Left lung (tissue), 10 donors: Measurements from ENCODE around the gene SEZ6L2. TPM values are rescaled to one million over a fixed set of nuclear protein-coding genes. Genes with fewer than 3 reads are reported as not detected.
"Not testable (repeated sequence)": the region's sequence is repeated elsewhere in the genome, so short reads cannot be mapped to it uniquely, and the experiment has no call there.

ENCODE experiments used
- ATAC-seq: fragments of 200-7000 bp; cut with Tn5 transposase; one replicate; pipeline ENCODE4 v1.9.1; 2020; ENCODE audit warnings: moderate library complexity
- DNase-seq, 4 donors: peaks; one replicate each; pipeline ENCODE4 v3.0.0-alpha.2; 2013 to 2020
- H3K27ac ChIP-seq, 2 donors: fragments of 200-600 bp; sonication (generic) in 1 of 2; one replicate each; pipeline versions ENCODE4 v1.5.0 to v1.8.0; 2020 to 2021
- H3K27me3 ChIP-seq, 2 donors: fragments of 200-600 bp; sonication (generic) in 1 of 2; one replicate each; pipeline versions ENCODE4 v1.5.0 to v1.8.0; 2020 to 2021
- H3K36me3 ChIP-seq, 2 donors: fragments of 200-600 bp; sonication (generic) in 1 of 2; one replicate each; pipeline versions ENCODE4 v1.5.0 to v1.8.0; 2020 to 2021
- H3K4me1 ChIP-seq, 2 donors: fragments of 200-600 bp; one replicate each; pipeline ENCODE4 v1.8.0; 2021
- H3K4me3 ChIP-seq, 2 donors: fragments of 200-600 bp; sonication (generic) in 1 of 2; one replicate each; pipeline versions ENCODE4 v1.5.0 to v1.8.0; 2020 to 2021; ENCODE audit warnings: mild to moderate bottlenecking in 1 of 2
- H3K9me3 ChIP-seq, 2 donors: fragments of 200-600 bp; sonication (generic) in 1 of 2; one replicate each; pipeline versions ENCODE4 v1.5.0 to v1.8.0; 2020 to 2021
- CTCF ChIP-seq, 2 donors: fragments of 200-600 bp; sonication (generic) in 1 of 2; IDR thresholded peaks; one replicate each; pipeline versions ENCODE4 v1.5.0 to v1.8.0; 2021; ENCODE audit warnings: antibody characterized with exemption in 2 of 2
- intact Hi-C, 2 donors: fragments of 100-400 bp; cut with DNase I; formaldehyde crosslinking; loops; one replicate each; pipeline versions ENCODE4 v1.11.2 to v1.14.2; 2022
- polyA plus RNA-seq, 6 donors: library from polyadenylated mRNA; unstranded; fragments of 120-200 nt; gene quantifications; one replicate each; pipeline ENCODE4 v1.2.1, GENCODE V29; 2013; ENCODE audit not compliant: insufficient read length in 6 of 6
- total RNA-seq, 2 donors: library from RNA; stranded (reverse); fragmentation: NEBNext Ultra II Directional; extraction: Animal tissue kit (Norgen Biotek cat#: 25700); gene quantifications; one replicate each; pipeline ENCODE4 v1.2.1, GENCODE V29; 2021
- donor health status: DM: no; HTN: yes; CAD: no.
- donor health status: DM: no; HTN: no; CAD: no.

The SEZ6L2 gene
- total and polyA plus RNA-seq, 8 donors: 4.9 to 30.2 (median 5.8) TPM

GRCh38 chr16:29837841-29838240 is 61.5 kb downstream of the SEZ6L2 start:
- no peak for TF ChIP-seq CTCF (IDR thresholded peaks at IDR 0.05)
- Histone ChIP-seq H3K9me3 (no peaks in the 10 kb centered on the region), H3K36me3 (peaks cover 0 to 100% of the 10 kb centered on the region in 2 donors), H3K27me3 (no peaks in the 10 kb centered on the region), H3K4me3 (no peak overlapping the region), H3K4me1 (no peaks in the 10 kb centered on the region), H3K27ac (no peak overlapping the region)
- DNase-seq (no peak), ATAC-seq (no peak)
- intact Hi-C loops: no loop called here

DNA sequence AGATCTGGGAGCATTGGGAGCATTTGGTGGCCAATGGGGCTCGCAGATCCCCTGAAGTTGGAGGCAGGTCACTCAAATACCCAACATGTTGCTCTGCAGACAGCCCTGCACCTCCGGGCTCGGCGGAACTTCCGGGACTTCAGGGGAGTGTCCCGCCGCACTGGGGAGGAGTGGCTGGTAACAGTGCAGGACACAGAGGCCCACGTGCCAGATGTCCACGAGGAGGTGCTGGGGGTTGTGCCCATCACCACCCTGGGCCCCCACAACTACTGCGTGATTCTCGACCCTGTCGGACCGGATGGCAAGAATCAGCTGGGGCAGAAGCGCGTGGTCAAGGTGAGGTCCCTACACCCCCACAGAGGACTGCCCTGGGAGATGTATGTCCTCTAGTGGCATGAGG is 62.7 kb downstream of the SEZ6L2 start:
- Histone ChIP-seq H3K4me1 (no peaks in the 10 kb centered on the region), H3K36me3 (peaks cover 0 to 100% of the 10 kb centered on the region in 2 donors), H3K9me3 (no peaks in the 10 kb centered on the region), H3K27ac (no peak overlapping the region), H3K27me3 (no peaks in the 10 kb centered on the region), H3K4me3 (no peak overlapping the region)
- intact Hi-C loops: no loop called here
- no peak for DNase-seq
- no peak for ATAC-seq
- TF ChIP-seq CTCF (IDR thresholded peaks at IDR 0.05): no peak

DNA sequence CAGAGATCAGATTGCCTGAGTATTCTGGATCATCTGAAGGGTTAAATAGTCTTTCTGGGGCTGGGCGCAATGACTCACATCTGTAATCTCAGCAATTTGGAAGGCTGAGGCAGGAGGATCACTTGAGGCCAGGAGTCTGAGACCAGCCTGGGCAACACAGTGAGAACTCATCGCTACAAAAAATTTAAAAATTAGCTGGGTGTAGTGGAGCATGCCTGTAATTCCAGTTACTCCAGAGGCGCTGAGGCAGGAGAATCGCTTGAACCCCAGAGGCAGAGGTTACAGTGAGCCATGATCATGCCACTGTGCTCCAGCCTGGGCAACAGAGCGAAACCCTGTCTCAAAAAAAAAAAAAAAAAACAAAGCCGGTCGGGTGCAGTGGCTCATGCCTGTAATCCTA is 63.4 kb downstream of the SEZ6L2 start:
- Histone ChIP-seq H3K4me3 (no peak overlapping the region), H3K27ac (no peak overlapping the region), H3K36me3 (peaks cover 0 to 100% of the 10 kb centered on the region in 2 donors), H3K27me3 (no peaks in the 10 kb centered on the region), H3K4me1 (no peaks in the 10 kb centered on the region), H3K9me3 (no peaks in the 10 kb centered on the region)
- DNase-seq: no peak
- ATAC-seq: no peak
- TF ChIP-seq CTCF (IDR thresholded peaks at IDR 0.05): no peak
- intact Hi-C loops: no loop called here

GRCh38 chr16:29834079-29834478 is 65.3 kb downstream of the SEZ6L2 start:
- no peak overlapping the region for H3K27ac ChIP-seq
- no peak for ATAC-seq
- intact Hi-C loops: no loop called here
- no peak for TF ChIP-seq CTCF (IDR thresholded peaks at IDR 0.05)
- H3K4me3 ChIP-seq: no peak overlapping the region
- no peaks in the 10 kb centered on the region for H3K27me3 ChIP-seq
- H3K4me1 ChIP-seq: peaks cover 0 to 12% of the 10 kb centered on the region in 2 donors
- no peak for DNase-seq
- H3K9me3 ChIP-seq: no peaks in the 10 kb centered on the region
- peaks cover 0 to 97% of the 10 kb centered on the region in 2 donors for H3K36me3 ChIP-seq

GRCh38 chr16:29833219-29833618 is 66.1 kb downstream of the SEZ6L2 start:
- ATAC-seq, H3K27me3 ChIP-seq, DNase-seq, H3K4me3 ChIP-seq, H3K9me3 ChIP-seq, H3K27ac ChIP-seq, intact Hi-C loops: not testable (repeated sequence)
- peaks cover 0 to 93% of the 10 kb centered on the region in 2 donors for H3K36me3 ChIP-seq
- peaks cover 0 to 20% of the 10 kb centered on the region in 2 donors for H3K4me1 ChIP-seq

DNA sequence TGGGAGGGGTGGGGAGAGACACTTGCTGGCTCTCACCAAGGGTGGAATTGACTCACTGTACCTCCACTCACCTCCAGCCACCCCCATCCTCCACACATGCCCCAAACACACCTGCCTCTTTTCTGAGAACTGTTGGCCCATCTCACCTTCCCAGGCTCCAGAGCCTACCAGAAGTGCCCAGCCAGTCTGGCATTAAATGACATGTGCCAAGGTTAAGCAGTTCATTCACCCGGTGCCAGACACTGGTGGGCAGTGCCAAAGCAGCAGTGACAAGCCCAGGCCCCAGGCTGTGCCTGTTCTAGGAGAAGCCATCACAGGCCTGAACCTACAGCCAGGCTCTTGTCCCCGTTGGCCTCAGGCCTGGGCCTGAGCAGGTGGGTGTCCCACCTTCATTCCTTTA is 67.9 kb downstream of the SEZ6L2 start:
- no peaks in the 10 kb centered on the region for H3K9me3 ChIP-seq
- H3K4me1 ChIP-seq: peaks cover 0 to 37% of the 10 kb centered on the region in 2 donors
- no peaks in the 10 kb centered on the region for H3K27me3 ChIP-seq
- H3K27ac ChIP-seq: no peak overlapping the region
- DNase-seq (no peak), ATAC-seq (no peak)
- intact Hi-C loops: no loop called here
- peaks cover 0 to 76% of the 10 kb centered on the region in 2 donors for H3K36me3 ChIP-seq
- no peak for TF ChIP-seq CTCF (IDR thresholded peaks at IDR 0.05)
- H3K4me3 ChIP-seq: no peak overlapping the region
